ENCODE data around the gene UGGT2.

DNA sequence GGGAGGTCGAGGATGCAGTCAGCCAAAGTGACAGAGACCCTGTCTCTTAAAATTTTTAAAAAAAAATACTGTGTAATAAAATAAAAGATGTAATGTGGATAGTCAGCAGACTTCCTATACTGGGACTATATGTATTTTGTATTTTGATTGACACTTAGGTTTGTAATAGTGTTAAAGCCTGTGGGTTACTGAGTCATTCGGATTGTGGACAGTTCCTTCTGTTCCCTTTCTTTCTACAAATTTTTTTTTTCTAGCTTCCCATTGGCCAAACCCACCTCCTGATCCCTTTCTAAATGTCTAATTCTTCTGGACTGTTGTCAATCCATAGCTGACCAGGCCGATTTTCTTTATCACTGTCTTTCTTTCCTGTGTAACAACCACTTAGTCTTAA lies 268.3 kb downstream of the UGGT2 start:
- TF ChIP-seq, protein P1, sequence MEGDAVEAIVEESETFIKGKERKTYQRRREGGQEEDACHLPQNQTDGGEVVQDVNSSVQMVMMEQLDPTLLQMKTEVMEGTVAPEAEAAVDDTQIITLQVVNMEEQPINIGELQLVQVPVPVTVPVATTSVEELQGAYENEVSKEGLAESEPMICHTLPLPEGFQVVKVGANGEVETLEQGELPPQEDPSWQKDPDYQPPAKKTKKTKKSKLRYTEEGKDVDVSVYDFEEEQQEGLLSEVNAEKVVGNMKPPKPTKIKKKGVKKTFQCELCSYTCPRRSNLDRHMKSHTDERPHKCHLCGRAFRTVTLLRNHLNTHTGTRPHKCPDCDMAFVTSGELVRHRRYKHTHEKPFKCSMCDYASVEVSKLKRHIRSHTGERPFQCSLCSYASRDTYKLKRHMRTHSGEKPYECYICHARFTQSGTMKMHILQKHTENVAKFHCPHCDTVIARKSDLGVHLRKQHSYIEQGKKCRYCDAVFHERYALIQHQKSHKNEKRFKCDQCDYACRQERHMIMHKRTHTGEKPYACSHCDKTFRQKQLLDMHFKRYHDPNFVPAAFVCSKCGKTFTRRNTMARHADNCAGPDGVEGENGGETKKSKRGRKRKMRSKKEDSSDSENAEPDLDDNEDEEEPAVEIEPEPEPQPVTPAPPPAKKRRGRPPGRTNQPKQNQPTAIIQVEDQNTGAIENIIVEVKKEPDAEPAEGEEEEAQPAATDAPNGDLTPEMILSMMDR (IDR thresholded peaks at IDR 0.05): no peak
- no peak for TF ChIP-seq POLR2A (IDR thresholded peaks at IDR 0.05)
- no peak for TF ChIP-seq POLR2AphosphoS5 (IDR thresholded peaks at IDR 0.05)
